Osteoblast (primary cell): Measurements from ENCODE around the gene SINHCAF. TPM values are rescaled to one million over a fixed set of nuclear protein-coding genes. Genes with fewer than 3 reads are reported as not detected.

Experiments
- DNase-seq: peaks from one replicate; pipeline ENCODE4 v3.0.0; 2011; ENCODE audit warnings: low spot score, mixed read lengths; ENCODE audit not compliant: insufficient read length; ENCODE audit errors: missing footprints
- H2AFZ ChIP-seq: 2 replicates; pipeline ENCODE4 v1.6.0; 2011; ENCODE audit warnings: mild to moderate bottlenecking, low read length
- H3K27ac ChIP-seq: 2 replicates; pipeline ENCODE4 v1.5.1; 2011; ENCODE audit warnings: mild to moderate bottlenecking, low read depth, low read length, moderate library complexity
- H3K27me3 ChIP-seq: 2 replicates; pipeline ENCODE4 v1.6.0; 2012; ENCODE audit warnings: mild to moderate bottlenecking, control low read depth, inconsistent platforms, low read length, moderate library complexity; ENCODE audit not compliant: insufficient read depth
- H3K36me3 ChIP-seq: 2 replicates; pipeline ENCODE4 v1.5.1; 2011; ENCODE audit warnings: mild to moderate bottlenecking, low read length, control low read depth, moderate library complexity; ENCODE audit not compliant: insufficient read depth
- H3K4me1 ChIP-seq: 2 replicates; pipeline ENCODE4 v1.5.1; 2011; ENCODE audit warnings: mild to moderate bottlenecking, low read length, control low read depth, moderate library complexity; ENCODE audit not compliant: insufficient read depth
- H3K4me2 ChIP-seq: 2 replicates; pipeline ENCODE4 v1.6.0; 2011; ENCODE audit warnings: mild to moderate bottlenecking, low read length; ENCODE audit not compliant: insufficient read depth
- H3K4me3 ChIP-seq: fragments of 200-600 bp; sonication (generic); 3 replicates; pipeline ENCODE4 v1.5.1; 2012; ENCODE audit warnings: mild to moderate bottlenecking, low read length, inconsistent platforms; ENCODE audit not compliant: insufficient read depth
- H3K79me2 ChIP-seq: 2 replicates; pipeline ENCODE4 v1.6.0; 2012; ENCODE audit warnings: mild to moderate bottlenecking, low read length, control low read depth, inconsistent platforms; ENCODE audit not compliant: insufficient read depth
- H3K9me3 ChIP-seq: 2 replicates; pipeline ENCODE4 v1.5.1; 2011; ENCODE audit warnings: low read depth, low read length, control low read depth
- H4K20me1 ChIP-seq: 2 replicates; pipeline ENCODE4 v1.6.0; 2012; ENCODE audit warnings: mild to moderate bottlenecking, low read length, control low read depth; ENCODE audit not compliant: insufficient read depth
- total RNA-seq: library from RNA; depleted of rRNA; stranded (reverse); fragments of >200 nt; gene quantifications from 2 replicates; pipeline ENCODE4 v1.2.3, GENCODE V29; 2012
- TF ChIP-seq, protein P1 (sequence below): IDR thresholded peaks from 2 replicates; pipeline ENCODE4 v1.5.1; 2011; ENCODE audit warnings: mild to moderate bottlenecking, low read depth, low read length, moderate library complexity; ENCODE audit errors: extremely low read depth

The SINHCAF gene
- total RNA-seq, 1 donor, result 11.2 TPM

DNA sequence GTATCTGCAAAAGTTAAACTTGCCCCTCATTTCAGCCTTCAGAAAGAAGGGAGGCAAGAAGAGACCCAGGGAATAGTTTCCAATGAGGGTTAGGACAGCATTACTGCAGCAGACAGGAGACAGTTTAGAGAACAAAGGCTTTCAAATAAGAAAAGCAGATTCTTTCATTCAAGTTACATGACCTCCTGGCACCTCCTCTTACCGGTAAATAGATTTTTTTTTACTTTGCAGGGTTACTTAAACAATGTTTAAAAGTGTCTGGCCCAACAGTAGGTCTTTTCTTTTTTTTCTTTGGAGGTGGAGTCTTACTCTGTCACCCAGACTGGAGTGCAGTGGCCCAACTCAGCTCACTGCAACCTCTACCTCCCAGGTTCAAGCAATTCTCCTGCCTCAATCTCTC lies 47.1 kb downstream of the SINHCAF start:
- H3K27me3 ChIP-seq, result no peaks in the 10 kb centered on the region
- H4K20me1 ChIP-seq, result no peaks in the 10 kb centered on the region
- TF ChIP-seq, protein P1, sequence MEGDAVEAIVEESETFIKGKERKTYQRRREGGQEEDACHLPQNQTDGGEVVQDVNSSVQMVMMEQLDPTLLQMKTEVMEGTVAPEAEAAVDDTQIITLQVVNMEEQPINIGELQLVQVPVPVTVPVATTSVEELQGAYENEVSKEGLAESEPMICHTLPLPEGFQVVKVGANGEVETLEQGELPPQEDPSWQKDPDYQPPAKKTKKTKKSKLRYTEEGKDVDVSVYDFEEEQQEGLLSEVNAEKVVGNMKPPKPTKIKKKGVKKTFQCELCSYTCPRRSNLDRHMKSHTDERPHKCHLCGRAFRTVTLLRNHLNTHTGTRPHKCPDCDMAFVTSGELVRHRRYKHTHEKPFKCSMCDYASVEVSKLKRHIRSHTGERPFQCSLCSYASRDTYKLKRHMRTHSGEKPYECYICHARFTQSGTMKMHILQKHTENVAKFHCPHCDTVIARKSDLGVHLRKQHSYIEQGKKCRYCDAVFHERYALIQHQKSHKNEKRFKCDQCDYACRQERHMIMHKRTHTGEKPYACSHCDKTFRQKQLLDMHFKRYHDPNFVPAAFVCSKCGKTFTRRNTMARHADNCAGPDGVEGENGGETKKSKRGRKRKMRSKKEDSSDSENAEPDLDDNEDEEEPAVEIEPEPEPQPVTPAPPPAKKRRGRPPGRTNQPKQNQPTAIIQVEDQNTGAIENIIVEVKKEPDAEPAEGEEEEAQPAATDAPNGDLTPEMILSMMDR, result no peak
- no peak overlapping the region for H2AFZ ChIP-seq
- H3K4me3 ChIP-seq, result no peak overlapping the region
- no peak overlapping the region for H3K4me2 ChIP-seq
- DNase-seq, result no peak
- H3K4me1 ChIP-seq, result no peaks in the 10 kb centered on the region
- no peak overlapping the region for H3K27ac ChIP-seq
- no peaks in the 10 kb centered on the region for H3K9me3 ChIP-seq
- H3K36me3 ChIP-seq, result peaks cover 3% of the 10 kb centered on the region
- no peaks in the 10 kb centered on the region for H3K79me2 ChIP-seq

GRCh38 chr12:31278424-31278823 lies 47.5 kb downstream of the SINHCAF start:
- TF ChIP-seq, protein P1, result no peak

DNA sequence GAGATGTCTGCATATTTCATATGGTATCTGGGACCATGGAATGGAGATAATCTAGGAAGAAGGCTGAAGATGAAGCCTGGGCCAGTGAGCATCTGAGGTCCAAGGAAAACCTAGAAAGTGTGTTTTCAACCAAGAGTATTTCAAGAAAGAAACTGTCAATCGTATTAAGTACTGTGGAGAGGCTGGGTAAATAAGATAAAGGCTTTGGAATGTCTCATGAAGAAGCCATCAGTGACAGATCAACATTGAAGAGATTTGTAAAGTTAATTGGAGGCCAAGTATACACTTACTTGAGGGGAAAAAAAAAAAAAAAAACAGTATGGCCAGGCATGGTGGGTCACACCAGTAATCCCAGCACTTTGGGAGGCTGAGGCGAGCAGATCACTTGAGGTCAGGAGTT lies 48.9 kb downstream of the SINHCAF start:
- Histone ChIP-seq H3K4me1 (no peaks in the 10 kb centered on the region), H3K4me2 (no peak overlapping the region), H2AFZ (no peak overlapping the region), H4K20me1 (no peaks in the 10 kb centered on the region), H3K9me3 (no peaks in the 10 kb centered on the region), H3K27me3 (no peaks in the 10 kb centered on the region), H3K79me2 (no peaks in the 10 kb centered on the region), H3K36me3 (no peaks in the 10 kb centered on the region), H3K27ac (no peak overlapping the region), H3K4me3 (no peak overlapping the region)
- no peak for DNase-seq
- TF ChIP-seq, protein P1, result no peak

More at GRCh38 chr12:31278424-31278823, 47.5 kb downstream of the SINHCAF start:
- Histone ChIP-seq H2AFZ (no peak overlapping the region), H4K20me1 (no peaks in the 10 kb centered on the region), H3K27ac (no peak overlapping the region), H3K4me1 (no peaks in the 10 kb centered on the region), H3K36me3 (peaks cover under 1% of the 10 kb centered on the region), H3K79me2 (no peaks in the 10 kb centered on the region), H3K4me2 (no peak overlapping the region), H3K27me3 (no peaks in the 10 kb centered on the region), H3K9me3 (no peaks in the 10 kb centered on the region), H3K4me3 (no peak overlapping the region)
- DNase-seq, result no peak

DNA sequence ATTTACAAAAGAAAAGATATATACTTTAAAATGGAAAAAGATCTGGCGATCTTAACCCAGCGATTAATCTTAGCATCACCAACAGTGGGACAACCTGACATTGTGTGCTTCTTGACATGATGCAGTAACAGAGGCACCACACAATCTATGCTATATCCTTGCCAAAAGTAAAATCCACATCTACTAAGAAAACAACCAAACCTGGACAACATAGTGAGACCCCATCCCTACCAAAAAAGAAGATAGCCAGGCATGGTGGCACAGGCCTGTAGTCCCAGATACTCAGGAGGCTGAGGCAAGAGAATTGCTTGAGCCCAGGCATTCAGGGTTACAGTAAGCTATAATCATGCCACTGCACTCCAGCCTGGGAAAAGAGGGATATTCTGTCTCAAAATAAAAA lies 50.5 kb downstream of the SINHCAF start:
- Histone ChIP-seq H3K4me2 (no peak overlapping the region), H4K20me1 (no peaks in the 10 kb centered on the region), H2AFZ (no peak overlapping the region), H3K27me3 (no peaks in the 10 kb centered on the region), H3K9me3 (no peaks in the 10 kb centered on the region), H3K36me3 (no peaks in the 10 kb centered on the region), H3K27ac (no peak overlapping the region), H3K4me1 (no peaks in the 10 kb centered on the region), H3K79me2 (no peaks in the 10 kb centered on the region), H3K4me3 (no peak overlapping the region)
- TF ChIP-seq, protein P1, result no peak
- no peak for DNase-seq
